Endothelial cell (in vitro differentiated cells): ENCODE measurements around the gene SATB2. TPM values are rescaled to one million over a fixed set of nuclear protein-coding genes. Genes with fewer than 3 reads are reported as not detected.

Experiments
- DNase-seq: peaks from one replicate; pipeline ENCODE4 v3.0.0; 2021; ENCODE audit warnings: low spot score
- H3K27ac Mint-ChIP-seq: one replicate; pipeline ENCODE4 v1.8.0; 2021; ENCODE audit warnings: mixed read lengths, inconsistent platforms; ENCODE audit not compliant: unreplicated experiment
- H3K27me3 Mint-ChIP-seq: one replicate; pipeline ENCODE4 v1.8.0; 2021; ENCODE audit warnings: mild to moderate bottlenecking, moderate library complexity, mixed read lengths, inconsistent platforms; ENCODE audit not compliant: unreplicated experiment
- H3K36me3 Mint-ChIP-seq: one replicate; pipeline ENCODE4 v1.8.0; 2021; ENCODE audit warnings: mild to moderate bottlenecking, low read depth, mixed read lengths, inconsistent platforms; ENCODE audit not compliant: unreplicated experiment
- H3K4me1 Mint-ChIP-seq: one replicate; pipeline ENCODE4 v1.8.0; 2021; ENCODE audit warnings: mild to moderate bottlenecking, mixed read lengths, inconsistent platforms; ENCODE audit not compliant: unreplicated experiment
- H3K4me3 Mint-ChIP-seq: one replicate; pipeline ENCODE4 v1.8.0; 2021; ENCODE audit warnings: mild to moderate bottlenecking, mixed read lengths, inconsistent platforms; ENCODE audit not compliant: unreplicated experiment
- H3K9me3 Mint-ChIP-seq: one replicate; pipeline ENCODE4 v1.8.0; 2021; ENCODE audit warnings: mixed read lengths, inconsistent platforms; ENCODE audit not compliant: unreplicated experiment
- total RNA-seq: library from RNA; stranded (reverse); fragmentation: NEBNext Ultra II Directional; extraction: Animal tissue kit (Norgen Biotek cat#: 25700); gene quantifications from one replicate; pipeline ENCODE4 v1.2.1, GENCODE V29; 2021; ENCODE audit not compliant: unreplicated experiment
- TF ChIP-seq, protein P1 (sequence below): fragments of 200-600 bp; sonication (generic); IDR thresholded peaks from one replicate; pipeline ENCODE4 v1.5.0; 2021; ENCODE audit warnings: antibody characterized with exemption; ENCODE audit not compliant: unreplicated experiment

Gene SATB2
- total RNA-seq, 1 donor from 2014 or later, result 3.8 TPM

DNA sequence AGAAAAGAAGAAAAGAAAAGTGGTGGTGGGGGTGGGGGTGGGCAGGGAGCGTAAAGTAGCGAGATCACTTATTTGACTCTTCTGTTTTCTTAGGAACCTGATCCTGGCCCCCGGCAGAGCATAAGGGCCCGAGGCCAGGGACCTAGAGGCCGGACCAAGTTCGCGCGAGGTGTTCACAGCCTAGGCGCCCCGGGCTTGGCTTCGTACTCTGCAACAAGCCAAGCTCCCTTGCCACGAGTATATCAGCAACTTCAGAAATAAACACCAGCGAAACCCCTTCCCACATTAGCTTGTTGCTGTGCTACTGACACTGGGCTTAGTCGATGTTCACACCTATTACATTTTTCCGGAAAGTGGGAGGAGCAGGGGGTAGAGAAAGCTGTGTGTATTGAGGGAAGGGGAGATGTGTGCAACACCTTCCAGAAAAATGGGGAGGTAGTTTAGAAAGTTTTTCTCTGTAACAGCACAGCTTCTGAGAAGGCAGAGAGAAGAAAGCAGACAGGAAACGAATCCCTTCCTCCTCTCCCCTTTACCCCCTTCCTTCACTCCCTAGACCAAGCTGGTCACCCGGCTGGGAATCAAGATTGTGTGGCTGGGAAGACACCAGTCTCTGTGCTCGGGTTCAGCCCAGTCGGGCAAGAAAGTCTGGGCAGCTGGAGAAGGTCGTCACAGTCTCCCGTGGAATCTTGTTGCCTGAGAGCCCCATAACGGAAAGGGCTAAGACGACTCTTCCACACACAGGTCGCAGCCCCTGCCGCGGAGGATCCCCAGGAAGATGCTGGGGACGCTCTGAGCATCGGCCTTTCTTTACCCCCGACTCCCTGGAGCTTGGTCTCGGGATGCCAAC lies 12.0 kb upstream of the SATB2 start:
- TF ChIP-seq, protein P1, sequence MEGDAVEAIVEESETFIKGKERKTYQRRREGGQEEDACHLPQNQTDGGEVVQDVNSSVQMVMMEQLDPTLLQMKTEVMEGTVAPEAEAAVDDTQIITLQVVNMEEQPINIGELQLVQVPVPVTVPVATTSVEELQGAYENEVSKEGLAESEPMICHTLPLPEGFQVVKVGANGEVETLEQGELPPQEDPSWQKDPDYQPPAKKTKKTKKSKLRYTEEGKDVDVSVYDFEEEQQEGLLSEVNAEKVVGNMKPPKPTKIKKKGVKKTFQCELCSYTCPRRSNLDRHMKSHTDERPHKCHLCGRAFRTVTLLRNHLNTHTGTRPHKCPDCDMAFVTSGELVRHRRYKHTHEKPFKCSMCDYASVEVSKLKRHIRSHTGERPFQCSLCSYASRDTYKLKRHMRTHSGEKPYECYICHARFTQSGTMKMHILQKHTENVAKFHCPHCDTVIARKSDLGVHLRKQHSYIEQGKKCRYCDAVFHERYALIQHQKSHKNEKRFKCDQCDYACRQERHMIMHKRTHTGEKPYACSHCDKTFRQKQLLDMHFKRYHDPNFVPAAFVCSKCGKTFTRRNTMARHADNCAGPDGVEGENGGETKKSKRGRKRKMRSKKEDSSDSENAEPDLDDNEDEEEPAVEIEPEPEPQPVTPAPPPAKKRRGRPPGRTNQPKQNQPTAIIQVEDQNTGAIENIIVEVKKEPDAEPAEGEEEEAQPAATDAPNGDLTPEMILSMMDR, result no peak
- Mint-ChIP-seq H3K27ac (no peak overlapping the region), H3K27me3 (peaks cover 28% of the 10 kb centered on the region), H3K4me3 (no peak overlapping the region), H3K36me3 (no peaks in the 10 kb centered on the region), H3K9me3 (no peaks in the 10 kb centered on the region), H3K4me1 (peaks cover 19% of the 10 kb centered on the region)
- DNase-seq, result no peak

DNA sequence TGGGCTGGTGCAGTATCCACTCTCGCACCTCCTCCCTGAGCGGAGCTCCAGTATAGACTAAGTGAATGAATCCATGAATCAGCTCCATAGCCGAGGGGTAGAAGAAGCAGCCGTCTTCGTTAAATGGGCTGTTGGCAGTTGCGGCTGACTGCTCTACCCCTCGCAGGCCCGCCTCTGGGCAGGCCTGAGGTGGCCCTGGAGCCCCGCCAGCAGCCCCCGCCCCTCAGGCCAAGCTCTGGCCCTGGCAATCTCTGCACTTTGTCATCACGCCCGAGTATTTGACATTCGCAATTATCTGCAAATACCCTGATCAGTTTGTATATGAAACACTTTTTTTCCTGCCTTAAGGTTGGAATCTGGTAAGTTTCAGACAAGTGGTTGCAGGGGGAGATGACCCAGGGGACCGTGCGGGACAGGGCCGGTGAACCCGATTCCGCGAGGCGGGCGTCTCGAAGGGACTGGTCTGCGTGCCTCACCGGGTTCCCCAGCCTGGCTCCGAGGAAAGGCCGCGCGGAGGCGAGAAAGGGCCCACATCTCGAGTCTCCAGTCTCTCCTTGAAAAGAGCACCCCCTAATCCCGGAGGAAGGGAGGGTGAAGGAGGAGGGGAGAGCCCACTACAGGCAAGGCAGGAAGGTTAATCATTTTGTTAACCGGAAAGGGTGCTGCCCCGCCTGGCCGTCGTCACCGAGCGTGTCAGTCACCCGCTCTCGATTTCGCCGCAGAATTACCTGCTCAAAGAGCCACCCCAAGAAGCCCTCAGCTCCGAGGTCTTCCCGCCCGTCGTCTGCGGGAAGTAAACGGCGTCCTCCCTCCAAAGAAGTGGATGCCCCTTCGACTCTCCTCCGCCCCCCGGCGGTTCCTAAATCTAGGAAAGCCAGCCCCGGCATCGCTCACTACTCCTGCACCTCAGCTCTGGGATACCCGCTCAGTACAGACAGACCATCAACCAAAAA lies 11.1 kb upstream of the SATB2 start:
- Mint-ChIP-seq H3K9me3 (no peaks in the 10 kb centered on the region), H3K36me3 (no peaks in the 10 kb centered on the region), H3K27me3 (peaks cover 28% of the 10 kb centered on the region), H3K27ac (no peak overlapping the region), H3K4me1 (peaks cover 21% of the 10 kb centered on the region), H3K4me3 (no peak overlapping the region)
- peak; percentile 36 for DNase-seq
- TF ChIP-seq, protein P1, result no peak

DNA sequence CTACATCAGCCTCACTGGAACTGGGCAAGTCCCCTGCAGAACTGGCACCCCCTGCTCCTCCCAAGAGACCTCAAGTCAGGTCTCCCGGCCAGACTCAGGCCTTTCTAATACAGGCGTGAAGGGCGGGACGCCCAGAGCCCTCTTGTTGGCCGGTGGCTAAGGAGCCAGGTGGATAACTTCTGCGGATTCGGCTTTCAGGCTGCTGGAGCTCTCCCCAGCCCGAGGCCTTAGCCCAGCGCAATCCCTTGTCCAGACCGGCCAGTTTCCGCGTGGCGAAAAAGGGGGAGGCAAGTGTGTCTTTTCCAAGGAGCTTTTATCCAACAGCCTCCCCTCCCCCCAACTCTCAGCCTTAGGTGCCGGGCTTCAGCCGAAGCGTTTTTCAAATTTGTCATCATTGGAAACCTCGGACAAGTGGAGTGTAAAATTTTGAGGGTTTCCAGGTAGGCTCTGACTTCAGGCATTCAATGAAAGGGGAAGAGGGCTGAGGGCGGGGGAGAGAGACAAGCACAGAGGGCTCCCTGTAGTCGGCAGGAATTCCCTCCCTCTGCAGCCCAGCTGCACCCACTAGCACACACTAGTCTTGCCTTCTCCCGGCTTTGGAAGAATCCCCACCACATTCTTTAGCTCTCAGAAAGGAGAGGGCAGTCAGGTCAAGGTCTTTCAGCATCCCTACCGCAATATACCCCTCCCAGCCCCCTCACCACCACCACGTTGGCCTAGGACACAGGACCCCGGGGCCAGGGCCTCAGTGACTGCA lies 9.5 kb upstream of the SATB2 start:
- Mint-ChIP-seq H3K9me3 (no peaks in the 10 kb centered on the region), H3K27me3 (peaks cover 28% of the 10 kb centered on the region), H3K4me1 (peaks cover 21% of the 10 kb centered on the region), H3K27ac (no peak overlapping the region), H3K4me3 (no peak overlapping the region), H3K36me3 (no peaks in the 10 kb centered on the region)
- DNase-seq, result peak; percentile 35
- TF ChIP-seq, protein P1, result no peak

DNA sequence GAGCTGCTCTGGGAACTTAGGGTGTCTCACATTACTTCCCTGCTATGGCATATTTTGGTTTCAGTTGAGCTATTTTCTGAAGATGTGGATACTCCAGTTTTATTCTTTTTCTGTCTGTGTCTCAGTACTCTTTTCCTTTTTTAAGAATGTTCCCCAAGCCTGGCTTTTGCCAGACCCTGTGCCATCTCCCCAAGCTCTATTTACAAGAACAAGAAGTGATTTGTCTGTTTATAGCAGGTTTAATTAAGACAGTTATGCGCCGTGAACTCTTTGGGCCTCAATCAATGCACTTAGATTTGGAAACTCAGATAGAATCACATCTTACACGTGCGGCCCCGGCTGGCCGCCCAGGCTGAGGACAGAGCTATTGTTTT lies 8.9 kb upstream of the SATB2 start:
- no peak overlapping the region for H3K27ac Mint-ChIP-seq
- H3K36me3 Mint-ChIP-seq, result no peaks in the 10 kb centered on the region
- H3K4me1 Mint-ChIP-seq, result peaks cover 21% of the 10 kb centered on the region
- peaks cover 28% of the 10 kb centered on the region for H3K27me3 Mint-ChIP-seq
- H3K4me3 Mint-ChIP-seq, result no peak overlapping the region
- DNase-seq, result no peak
- H3K9me3 Mint-ChIP-seq, result no peaks in the 10 kb centered on the region
- TF ChIP-seq, protein P1, result no peak
